ENCODE data around the gene SLC25A34.

DNA sequence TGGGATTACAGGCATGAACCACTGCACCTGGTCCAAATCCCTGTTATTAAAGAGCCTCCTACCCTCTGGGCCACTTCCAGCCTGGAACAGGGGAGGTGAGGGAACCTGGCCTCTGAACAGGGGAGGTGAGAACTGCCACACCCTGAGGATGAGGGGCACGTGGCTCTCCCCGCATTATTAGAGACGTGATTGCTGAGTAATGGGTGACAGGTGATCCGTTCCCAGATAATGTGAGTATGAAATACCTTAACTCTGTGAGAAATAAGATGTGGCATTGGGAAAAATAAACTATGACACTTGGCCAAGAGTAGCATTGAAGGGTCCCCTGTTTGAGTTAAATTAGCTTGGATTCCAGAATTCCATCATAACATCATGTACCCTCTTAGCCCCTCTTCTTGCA lies 13.6 kb upstream of the SLC25A34 start:
- TF ChIP-seq CTCF (IDR thresholded peaks at IDR 0.05) (no peak), POLR2A (IDR thresholded peaks at IDR 0.05) (no peak), EP300 (IDR thresholded peaks at IDR 0.05; ENCODE audit: low read depth) (no peak), POLR2AphosphoS5 (IDR thresholded peaks at IDR 0.05) (no peak)
